SK-N-MC (cell line): Measurements from ENCODE around the gene LRRC9.

Experiments used
- EZH2 ChIP-seq: fragments of 200-600 bp; sonication (generic); IDR thresholded peaks from one replicate; pipeline ENCODE4 v1.6.1; 2017; ENCODE audit warnings: antibody characterized with exemption
- POLR2AphosphoS5 ChIP-seq: IDR thresholded peaks from 2 replicates; pipeline ENCODE4 v1.6.1; 2012; ENCODE audit warnings: mild to moderate bottlenecking, low read depth, low read length, borderline replicate concordance

DNA sequence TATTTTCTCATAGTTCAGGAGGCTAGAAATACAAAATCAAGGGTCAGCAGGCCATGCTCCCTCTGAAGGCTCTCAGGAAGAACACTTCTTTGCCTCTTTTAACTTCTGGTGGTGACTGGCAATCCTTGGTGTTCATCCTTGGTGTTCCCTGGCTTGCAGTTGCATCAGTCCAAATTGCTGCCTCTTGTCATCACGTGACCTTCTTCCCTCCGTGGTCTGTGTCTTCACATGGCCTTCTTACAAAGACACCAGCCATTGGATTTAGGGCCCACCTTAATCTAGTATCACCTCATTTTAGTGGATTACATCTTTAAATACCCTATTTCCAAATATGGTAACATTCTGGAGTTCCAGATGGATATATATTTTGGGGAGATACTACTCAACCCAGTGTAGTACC lies 7.5 kb upstream of the LRRC9 start:
- TF ChIP-seq POLR2AphosphoS5, result no peak
- TF ChIP-seq EZH2, result no peak
